GM12878 (cell line): ENCODE data around the gene LRRC4. TPM values are rescaled to one million over a fixed set of nuclear protein-coding genes. Genes with fewer than 3 reads are reported as not detected.

Source experiments
- ATAC-seq: fragments of 200-7000 bp; cut with Tn5 transposase; 3 replicates; pipeline ENCODE4 v1.9.1; 2020; ENCODE audit warnings: mild to moderate bottlenecking, moderate library complexity
- BruUV-seq: library from RNA; stranded (reverse); fragments of 400-500 nt; replicated peaks from 2 replicates; lab custom pipeline; 2021; lab: Mats Ljungman, UMichigan
- CTCF ChIA-PET: fragments of 300-600 bp; sonication (Branson Sonifier 250); formaldehyde crosslinking; extraction: SDS; loops from one replicate; lab custom pipeline; 2021; ENCODE audit warnings: inconsistent platforms; lab: Yijun Ruan, JAX
- POLR2A ChIA-PET: fragments of 350-600 bp; formaldehyde crosslinking; extraction: SDS; loops from one replicate; lab custom pipeline; 2021; ENCODE audit warnings: inconsistent platforms; lab: Charles Lee
- RAD21 ChIA-PET: fragments of 300-600 bp; sonication (Branson Sonifier 250); formaldehyde crosslinking; loops from one replicate; lab custom pipeline; 2023; ENCODE audit warnings: antibody characterized with exemption; ENCODE audit not compliant: unreplicated experiment; lab: Charles Lee
- SMC1A ChIA-PET: fragments of 300-600 bp; sonication (Branson Sonifier 250); formaldehyde crosslinking; loops from one replicate; lab custom pipeline; 2023; ENCODE audit not compliant: unreplicated experiment, uncharacterized antibody; lab: Charles Lee
- DNase-seq: peaks from one replicate; pipeline ENCODE4 v3.0.0-alpha.2; 2011; ENCODE audit warnings: low read depth, low spot score
- FAIRE-seq: peaks from 3 replicates; lab custom pipeline; 2011; peaks lifted over from hg19 to GRCh38; lab: Jason Lieb, UNC
- H2AFZ ChIP-seq: 2 replicates; pipeline ENCODE4 v1.6.0; 2011; ENCODE audit warnings: low read depth, low read length, control low read depth; ENCODE audit not compliant: control insufficient read depth
- H3K27ac ChIP-seq: 2 replicates; pipeline ENCODE4 v1.5.1; 2011; ENCODE audit warnings: control low read depth; ENCODE audit not compliant: control insufficient read depth, insufficient read depth
- H3K27me3 ChIP-seq, 2 experiments: replicated peaks in 1 of 2; 2 replicates each; pipeline versions ENCODE4 v1.6.0 to v1.6.1; 2011; ENCODE audit warnings: low read length in 1 of 2; ENCODE audit not compliant: control insufficient read depth in 2 of 2, insufficient read depth in 2 of 2
- H3K36me3 ChIP-seq, 2 experiments: 2 replicates each; pipeline ENCODE4 v1.5.1; 2011; ENCODE audit warnings: low read length in 1 of 2; ENCODE audit not compliant: control insufficient read depth in 2 of 2, insufficient read depth in 2 of 2
- H3K4me1 ChIP-seq: 2 replicates; pipeline ENCODE4 v1.6.1; 2011; ENCODE audit warnings: mild to moderate bottlenecking, low read length, moderate library complexity, mixed read lengths; ENCODE audit not compliant: control insufficient read depth, insufficient read depth
- H3K4me2 ChIP-seq: 2 replicates; pipeline ENCODE4 v1.6.0; 2011; ENCODE audit warnings: control low read depth; ENCODE audit not compliant: control insufficient read depth, insufficient read depth
- H3K4me3 ChIP-seq: fragments of 200-600 bp; sonication (generic); 2 replicates; pipeline ENCODE4 v1.5.1; 2016
- H3K79me2 ChIP-seq: 2 replicates; pipeline ENCODE4 v1.6.0; 2011; ENCODE audit warnings: low read length; ENCODE audit not compliant: control insufficient read depth, insufficient read depth
- H3K9ac ChIP-seq: 2 replicates; pipeline ENCODE4 v1.8.0; 2011; ENCODE audit warnings: low read length, control low read depth, mixed read lengths; ENCODE audit not compliant: control insufficient read depth, insufficient read depth
- H3K9me3 ChIP-seq: replicated peaks from 3 replicates; pipeline ENCODE4 v1.5.1; 2011; ENCODE audit warnings: mild to moderate bottlenecking, low read length; ENCODE audit not compliant: control insufficient read depth, insufficient read depth
- H4K20me1 ChIP-seq: 2 replicates; pipeline ENCODE4 v1.6.0; 2011; ENCODE audit not compliant: control insufficient read depth, insufficient read depth
- GABPA ChIP-seq: IDR thresholded peaks from 2 replicates; pipeline ENCODE4 v1.6.1; 2014; ENCODE audit warnings: antibody characterized with exemption, low read depth, mild to moderate bottlenecking, inconsistent platforms
- GATAD2B ChIP-seq: fragments of 450-650 bp; conservative IDR thresholded peaks from 2 replicates; pipeline ENCODE4 v1.6.1; 2017; ENCODE audit warnings: low read depth, mild to moderate bottlenecking, moderate library complexity
- IRF4 ChIP-seq: IDR thresholded peaks from 2 replicates; pipeline ENCODE4 v1.6.1; 2011; ENCODE audit warnings: low read depth, low read length
- KDM1A ChIP-seq: fragments of 200-600 bp; sonication (generic); IDR thresholded peaks from 2 replicates; pipeline ENCODE4 v1.6.1; 2016; ENCODE audit warnings: borderline replicate concordance
- NBN ChIP-seq: fragments of 450-650 bp; IDR thresholded peaks from 2 replicates; pipeline ENCODE4 v1.6.1; 2016
- RELB ChIP-seq: fragments of 450-650 bp; IDR thresholded peaks from 2 replicates; pipeline ENCODE4 v1.6.1; 2017; ENCODE audit warnings: low read depth, mild to moderate bottlenecking, moderate library complexity
- SKIL ChIP-seq: fragments of 450-650 bp; IDR thresholded peaks from 2 replicates; pipeline ENCODE4 v1.6.1; 2017; ENCODE audit warnings: mild to moderate bottlenecking, low read depth, inconsistent platforms; ENCODE audit not compliant: poor library complexity, severe bottlenecking
- SMAD5 ChIP-seq: IDR thresholded peaks from 2 replicates; pipeline ENCODE4 v1.6.1; 2016; ENCODE audit warnings: antibody characterized with exemption, low read depth
- SRF ChIP-seq, 2 experiments: IDR thresholded peaks; 2 replicates each; pipeline ENCODE4 v1.6.1; 2011; ENCODE audit warnings: low read depth in 2 of 2, low read length in 2 of 2, mild to moderate bottlenecking in 1 of 2, moderate library complexity in 1 of 2
- YBX1 ChIP-seq: fragments of 450-650 bp; IDR thresholded peaks from 2 replicates; pipeline ENCODE4 v1.6.1; 2016; ENCODE audit warnings: antibody characterized with exemption
- WGBS: methylation state at CpG from one replicate; pipeline ENCODE4 v1.1.6; 2016; ENCODE audit warnings: low lambda C conversion rate; ENCODE audit not compliant: insufficient replicate concordance, insufficient coverage; ENCODE audit errors: missing lambda C conversion rate; 5-methylcytosine and 5-hydroxymethylcytosine counted together
- in situ Hi-C: fragments of 300-500 bp; cut with MboI; formaldehyde crosslinking; loops from 9 replicates; pipeline ENCODE4 v1.14.3; 2018; ENCODE audit warnings: mixed read lengths
- intact Hi-C: fragments of 100-400 bp; cut with micrococcal nuclease; formaldehyde crosslinking; loops from one replicate; pipeline ENCODE4 v1.14.2; 2022; ENCODE audit not compliant: unreplicated experiment
- polyA plus RNA-seq, 11 experiments: library from polyadenylated mRNA; depleted of rRNA in 4 of 11; unstranded in 6 of 11; stranded (reverse) in 5 of 11; fragments of >200 nt; fragmentation: Nextera tagmentation in 4 of 11; fragmentation: Illumina TruSeq in 1 of 11; extraction: Ambion mirVana in 4 of 11; extraction: Trizol in 1 of 11; gene quantifications; 1 replicate in 1 of 11; 2 replicates in 10 of 11; pipeline versions ENCODE4 v1.2.1 to v1.2.3, GENCODE V29; 2011 to 2016; ENCODE audit warnings: inconsistent platforms in 2 of 11, missing spikeins in 2 of 11, low read depth in 1 of 11
- total RNA-seq, 4 experiments: library from RNA; depleted of rRNA in 3 of 4; stranded (reverse); fragments of >200 nt in 3 of 4; fragmentation: Illumina TruSeq in 1 of 4; extraction: Trizol in 1 of 4; gene quantifications; 2 replicates each; pipeline versions ENCODE4 v1.2.1 to v1.2.3, GENCODE V29; 2013 to 2021
- TF ChIP-seq, protein P1 (sequence below): IDR thresholded peaks from 2 replicates; pipeline ENCODE4 v1.6.1; 2012; ENCODE audit warnings: improper control_type of control experiment, low read depth, low read length; ENCODE audit not compliant: insufficient replicate concordance

The LRRC4 gene
- total and polyA plus RNA-seq, 10 of the 15 experiments (the other 5 are each of a cell fraction or from before 2014, with no cell fraction given) = 0.06 to 0.85 (median 0.12) TPM; not detected in 4

DNA sequence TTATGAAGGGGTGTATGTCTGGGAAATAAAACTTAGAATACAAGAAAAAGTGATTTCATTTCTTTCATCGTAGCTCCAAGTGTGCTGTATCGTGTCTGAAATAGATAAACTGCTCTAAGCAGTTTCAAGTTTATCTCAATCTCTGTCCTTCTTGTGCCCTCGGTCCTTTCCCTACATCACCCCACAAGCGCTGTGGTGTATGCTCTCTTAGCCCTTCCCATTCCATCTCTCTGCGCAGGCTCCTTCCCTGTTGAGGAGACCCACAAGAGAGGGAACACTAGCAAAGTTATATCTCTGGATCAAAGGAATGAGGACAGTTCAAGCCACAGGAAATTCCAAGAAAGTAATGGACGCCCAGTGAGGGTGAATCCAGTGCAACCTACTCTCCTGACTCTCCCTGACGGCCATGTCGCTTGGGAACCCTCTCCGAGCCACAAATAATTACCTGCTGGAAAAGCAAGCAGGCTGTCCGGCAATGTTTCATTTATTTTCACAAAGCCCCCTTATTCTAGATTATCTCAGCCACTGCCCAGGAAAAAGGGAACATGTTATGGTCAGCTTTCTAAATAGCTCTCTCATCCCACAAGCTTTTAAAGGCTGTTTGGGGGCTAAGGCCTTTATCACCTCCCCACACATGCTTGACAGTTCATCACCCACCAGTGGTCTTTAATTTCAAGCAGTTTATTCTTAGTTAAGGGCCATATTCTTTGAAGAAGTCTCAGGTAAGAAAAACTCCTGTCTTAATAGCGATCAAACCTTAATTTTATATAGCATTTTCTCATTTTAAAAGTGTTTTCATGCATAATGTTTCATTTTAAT, 34.8 kb downstream of the LRRC4 start:
- FAIRE-seq (no peak), ATAC-seq (no peak), DNase-seq (no peak)
- Histone ChIP-seq H3K27me3 (no peaks in the 10 kb centered on the region), H4K20me1 (no peaks in the 10 kb centered on the region; the same call in 1 of the 2 replicates), H3K4me1 (peaks cover 12% of the 10 kb centered on the region), H3K36me3 (peaks cover 10 to 20% of the 10 kb centered on the region in 2 experiments; a peak in 3 of 4 replicates), H3K4me2 (no peak overlapping the region), H3K9ac (no peak overlapping the region), H3K9me3 (no peaks in the 10 kb centered on the region), H3K4me3 (no peak overlapping the region), H2AFZ (no peak overlapping the region), H3K27ac (no peak overlapping the region), H3K79me2 (no peaks in the 10 kb centered on the region)
- ChIA-PET SMC1A (no interaction called here), POLR2A (no interaction called here), RAD21 (no interaction called here), CTCF (no interaction called here)
- intact Hi-C loops = no loop called here
- 94% methylated on average over 11 of the region's 11 CpGs for WGBS
- BruUV-seq = no TSS peak
- in situ Hi-C loops = no loop called here
- TF ChIP-seq SKIL = no peak
- TF ChIP-seq, protein P1, sequence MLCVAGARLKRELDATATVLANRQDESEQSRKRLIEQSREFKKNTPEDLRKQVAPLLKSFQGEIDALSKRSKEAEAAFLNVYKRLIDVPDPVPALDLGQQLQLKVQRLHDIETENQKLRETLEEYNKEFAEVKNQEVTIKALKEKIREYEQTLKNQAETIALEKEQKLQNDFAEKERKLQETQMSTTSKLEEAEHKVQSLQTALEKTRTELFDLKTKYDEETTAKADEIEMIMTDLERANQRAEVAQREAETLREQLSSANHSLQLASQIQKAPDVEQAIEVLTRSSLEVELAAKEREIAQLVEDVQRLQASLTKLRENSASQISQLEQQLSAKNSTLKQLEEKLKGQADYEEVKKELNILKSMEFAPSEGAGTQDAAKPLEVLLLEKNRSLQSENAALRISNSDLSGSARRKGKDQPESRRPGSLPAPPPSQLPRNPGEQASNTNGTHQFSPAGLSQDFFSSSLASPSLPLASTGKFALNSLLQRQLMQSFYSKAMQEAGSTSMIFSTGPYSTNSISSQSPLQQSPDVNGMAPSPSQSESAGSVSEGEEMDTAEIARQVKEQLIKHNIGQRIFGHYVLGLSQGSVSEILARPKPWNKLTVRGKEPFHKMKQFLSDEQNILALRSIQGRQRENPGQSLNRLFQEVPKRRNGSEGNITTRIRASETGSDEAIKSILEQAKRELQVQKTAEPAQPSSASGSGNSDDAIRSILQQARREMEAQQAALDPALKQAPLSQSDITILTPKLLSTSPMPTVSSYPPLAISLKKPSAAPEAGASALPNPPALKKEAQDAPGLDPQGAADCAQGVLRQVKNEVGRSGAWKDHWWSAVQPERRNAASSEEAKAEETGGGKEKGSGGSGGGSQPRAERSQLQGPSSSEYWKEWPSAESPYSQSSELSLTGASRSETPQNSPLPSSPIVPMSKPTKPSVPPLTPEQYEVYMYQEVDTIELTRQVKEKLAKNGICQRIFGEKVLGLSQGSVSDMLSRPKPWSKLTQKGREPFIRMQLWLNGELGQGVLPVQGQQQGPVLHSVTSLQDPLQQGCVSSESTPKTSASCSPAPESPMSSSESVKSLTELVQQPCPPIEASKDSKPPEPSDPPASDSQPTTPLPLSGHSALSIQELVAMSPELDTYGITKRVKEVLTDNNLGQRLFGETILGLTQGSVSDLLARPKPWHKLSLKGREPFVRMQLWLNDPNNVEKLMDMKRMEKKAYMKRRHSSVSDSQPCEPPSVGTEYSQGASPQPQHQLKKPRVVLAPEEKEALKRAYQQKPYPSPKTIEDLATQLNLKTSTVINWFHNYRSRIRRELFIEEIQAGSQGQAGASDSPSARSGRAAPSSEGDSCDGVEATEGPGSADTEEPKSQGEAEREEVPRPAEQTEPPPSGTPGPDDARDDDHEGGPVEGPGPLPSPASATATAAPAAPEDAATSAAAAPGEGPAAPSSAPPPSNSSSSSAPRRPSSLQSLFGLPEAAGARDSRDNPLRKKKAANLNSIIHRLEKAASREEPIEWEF = no peak
- no peak for TF ChIP-seq GABPA
- no peak for TF ChIP-seq SRF (IDR thresholded peaks at IDR 0.05; ENCODE audit: low read depth in 2 of 2, low read length in 2 of 2)
- TF ChIP-seq YBX1 = no peak
- no peak for TF ChIP-seq GATAD2B
- no peak for TF ChIP-seq SMAD5
- no peak for TF ChIP-seq IRF4
- TF ChIP-seq RELB = no peak
- no peak for TF ChIP-seq KDM1A
- no peak for TF ChIP-seq NBN
